NCI-H748 (cell line): ENCODE results near the gene UGT3A1.
A peak's percentile ranks its signal among the peaks of the same experiment; 100 is the strongest.
"Not testable (repeated sequence)": the region's sequence is repeated elsewhere in the genome, so short reads cannot be mapped to it uniquely, and the experiment has no call there.

ENCODE experiments used
- DNase-seq: peaks from one replicate; lab custom pipeline; 2025; ENCODE audit not compliant: unreplicated experiment; lab: John Stamatoyannopoulos, UW

UGT3A1 gene, protein sequence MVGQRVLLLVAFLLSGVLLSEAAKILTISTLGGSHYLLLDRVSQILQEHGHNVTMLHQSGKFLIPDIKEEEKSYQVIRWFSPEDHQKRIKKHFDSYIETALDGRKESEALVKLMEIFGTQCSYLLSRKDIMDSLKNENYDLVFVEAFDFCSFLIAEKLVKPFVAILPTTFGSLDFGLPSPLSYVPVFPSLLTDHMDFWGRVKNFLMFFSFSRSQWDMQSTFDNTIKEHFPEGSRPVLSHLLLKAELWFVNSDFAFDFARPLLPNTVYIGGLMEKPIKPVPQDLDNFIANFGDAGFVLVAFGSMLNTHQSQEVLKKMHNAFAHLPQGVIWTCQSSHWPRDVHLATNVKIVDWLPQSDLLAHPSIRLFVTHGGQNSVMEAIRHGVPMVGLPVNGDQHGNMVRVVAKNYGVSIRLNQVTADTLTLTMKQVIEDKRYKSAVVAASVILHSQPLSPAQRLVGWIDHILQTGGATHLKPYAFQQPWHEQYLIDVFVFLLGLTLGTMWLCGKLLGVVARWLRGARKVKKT

DNA sequence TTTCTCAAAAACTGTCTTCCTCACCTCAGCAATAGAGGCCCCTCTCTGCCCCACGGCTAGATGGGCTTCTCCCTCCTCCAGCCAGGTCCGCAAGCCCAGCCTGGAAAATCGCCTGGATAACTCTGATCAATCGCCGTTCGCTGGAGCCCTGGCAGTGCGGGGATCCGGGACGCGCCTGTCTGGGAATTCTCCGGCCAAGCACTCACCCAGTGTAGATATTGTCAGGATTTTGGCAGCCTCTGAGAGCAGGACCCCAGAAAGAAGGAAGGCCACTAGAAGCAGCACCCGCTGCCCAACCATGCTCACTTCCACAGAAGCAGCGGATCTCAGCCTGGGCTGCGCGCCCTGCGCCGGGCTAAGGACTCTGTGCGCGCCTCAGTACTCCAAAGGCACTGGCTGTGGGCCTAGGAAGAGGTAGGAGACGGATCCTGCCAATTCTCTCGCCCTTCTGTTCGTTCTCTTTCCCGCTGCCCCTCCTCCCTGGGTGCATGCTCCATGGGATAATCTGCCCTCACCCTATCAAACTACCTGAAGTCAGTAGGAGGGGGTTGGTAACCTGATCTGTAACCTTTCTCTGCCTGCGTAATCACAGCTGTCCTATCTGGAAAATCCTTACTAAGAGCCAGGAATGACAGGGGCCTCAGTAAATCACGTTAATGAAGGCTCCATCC, at the start of gene UGT3A1:
TSS of gene UGT3A1 (minus strand) at position 450 of the 671 bp plus-strand sequence. CDS start at position 300, 150 bp downstream.
- peak; percentile 82 for DNase-seq

DNA sequence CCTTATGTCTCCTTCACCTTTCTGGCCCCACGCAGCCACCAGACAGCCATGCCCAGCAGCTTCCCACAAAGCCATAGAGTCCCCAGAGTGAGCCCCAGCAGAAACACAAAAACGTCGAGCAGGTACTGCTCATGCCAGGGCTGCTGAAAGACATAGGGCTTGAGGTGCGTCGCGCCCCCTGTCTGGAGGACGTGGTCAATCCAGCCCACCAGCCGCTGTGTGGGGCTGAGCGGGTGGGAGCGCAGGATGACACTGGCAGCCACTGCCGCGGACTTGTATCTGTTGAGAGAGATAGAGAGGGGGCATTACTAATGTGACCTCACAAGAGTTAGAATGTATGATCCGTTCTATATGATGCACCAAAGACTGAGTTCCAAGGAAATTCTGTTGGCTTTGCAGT, 44.5 kb upstream of the UGT3A1 start:
- DNase-seq = no peak

DNA sequence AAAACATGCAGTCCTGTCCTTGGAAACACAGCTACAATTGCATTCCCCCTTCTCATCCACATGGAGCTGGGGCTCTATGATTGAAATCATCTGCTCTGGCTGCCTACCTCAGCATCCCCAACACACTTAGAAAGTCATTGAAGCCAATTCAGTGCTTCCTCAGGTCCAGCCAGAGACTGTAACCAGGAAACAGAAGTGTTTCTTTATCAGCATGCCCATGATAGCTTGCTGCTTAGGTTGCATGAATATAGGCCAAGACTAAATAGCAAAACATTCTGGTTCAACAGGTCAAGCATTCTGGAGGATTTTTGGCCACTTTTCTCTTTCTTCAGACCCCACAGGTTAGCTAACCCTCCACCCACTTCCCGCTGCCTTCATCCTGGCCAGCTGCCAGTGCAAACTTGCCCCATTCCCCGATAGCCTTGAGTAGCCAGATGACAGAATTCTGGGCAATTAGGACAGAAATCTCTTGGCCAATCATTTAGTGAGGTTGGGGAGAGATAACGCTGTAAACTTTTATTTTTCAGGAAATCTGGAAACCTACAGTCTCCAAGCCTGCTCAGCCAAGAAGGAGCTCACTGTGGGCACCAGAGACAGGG, 43.4 kb upstream of the UGT3A1 start:
- not testable (repeated sequence) for DNase-seq

DNA sequence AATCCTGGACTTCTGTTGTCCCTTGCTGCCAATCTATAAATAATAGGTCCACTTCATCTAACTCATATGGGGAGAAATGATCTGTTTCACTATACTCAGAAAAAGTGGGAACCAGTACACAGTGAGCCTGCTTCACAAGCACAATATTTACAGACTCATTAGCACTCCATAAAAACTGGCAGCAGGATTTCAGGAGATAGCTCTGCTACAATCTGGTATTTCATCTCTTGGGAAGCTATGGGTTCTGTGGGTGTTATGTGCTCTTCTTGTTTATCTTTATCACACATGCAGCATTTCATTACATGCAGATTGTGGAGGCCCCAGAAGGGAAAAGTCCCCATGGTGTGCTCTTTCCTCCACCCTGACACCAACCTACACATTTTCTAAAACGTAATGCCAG, 42.3 kb upstream of the UGT3A1 start:
- DNase-seq = no peak

DNA sequence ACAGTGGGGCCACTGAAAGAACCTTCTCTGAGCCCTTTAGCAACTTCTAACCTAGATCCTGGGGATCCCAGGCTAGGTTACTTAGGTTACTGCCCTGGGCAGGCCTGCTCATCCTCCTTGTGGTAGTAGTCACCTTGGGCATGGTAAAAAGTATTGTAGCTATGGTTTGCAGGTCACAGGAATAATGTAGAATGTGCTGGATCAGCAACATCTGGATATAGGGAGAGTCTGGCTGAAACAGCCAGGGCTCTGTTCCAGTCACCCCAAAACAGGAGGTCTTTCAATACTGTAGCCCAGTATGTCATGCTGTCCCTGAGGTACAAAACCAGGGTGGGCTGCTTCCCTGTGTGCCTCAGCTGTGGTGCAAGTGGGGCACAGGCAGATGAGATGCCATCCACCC, 41.9 kb upstream of the UGT3A1 start:
- no peak for DNase-seq

DNA sequence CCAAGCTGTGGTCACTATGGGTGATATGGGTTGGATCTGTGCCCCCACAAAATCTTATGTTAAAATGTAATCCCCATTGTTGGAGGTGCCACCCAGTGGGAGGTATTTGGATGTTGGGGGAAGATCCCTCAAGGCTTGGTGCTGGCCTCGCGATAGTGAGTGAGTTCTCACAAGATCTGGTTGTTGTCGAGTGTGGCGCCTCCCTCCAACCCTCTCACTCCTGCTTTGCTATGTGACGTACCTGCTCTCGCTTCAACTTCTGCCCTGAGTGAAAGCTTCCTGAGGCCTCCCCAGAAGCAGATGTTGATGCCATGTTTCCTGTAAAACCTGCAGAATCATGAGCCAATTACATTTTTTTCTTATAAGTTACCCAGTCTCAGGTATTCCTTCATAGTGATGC, 40.0 kb upstream of the UGT3A1 start:
- DNase-seq = no peak

DNA sequence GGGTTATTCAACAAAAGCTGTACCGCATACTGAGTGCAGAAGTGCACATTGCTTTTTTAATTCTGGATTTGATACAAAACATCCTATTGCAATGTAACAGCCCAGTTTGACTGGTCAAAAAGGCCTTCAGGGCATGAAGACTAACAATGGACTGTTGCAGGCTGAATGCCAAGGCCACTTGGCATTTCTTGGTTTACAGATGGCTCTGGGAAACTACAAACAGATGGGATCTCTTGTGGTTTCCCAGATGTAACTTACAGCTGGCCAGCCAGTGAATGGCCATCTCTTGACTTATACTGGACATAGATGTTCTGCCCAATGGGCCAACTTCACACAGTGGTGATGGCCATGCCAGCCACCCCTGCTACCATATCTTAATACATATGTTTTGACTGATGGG, 38.7 kb upstream of the UGT3A1 start:
- no peak for DNase-seq

DNA sequence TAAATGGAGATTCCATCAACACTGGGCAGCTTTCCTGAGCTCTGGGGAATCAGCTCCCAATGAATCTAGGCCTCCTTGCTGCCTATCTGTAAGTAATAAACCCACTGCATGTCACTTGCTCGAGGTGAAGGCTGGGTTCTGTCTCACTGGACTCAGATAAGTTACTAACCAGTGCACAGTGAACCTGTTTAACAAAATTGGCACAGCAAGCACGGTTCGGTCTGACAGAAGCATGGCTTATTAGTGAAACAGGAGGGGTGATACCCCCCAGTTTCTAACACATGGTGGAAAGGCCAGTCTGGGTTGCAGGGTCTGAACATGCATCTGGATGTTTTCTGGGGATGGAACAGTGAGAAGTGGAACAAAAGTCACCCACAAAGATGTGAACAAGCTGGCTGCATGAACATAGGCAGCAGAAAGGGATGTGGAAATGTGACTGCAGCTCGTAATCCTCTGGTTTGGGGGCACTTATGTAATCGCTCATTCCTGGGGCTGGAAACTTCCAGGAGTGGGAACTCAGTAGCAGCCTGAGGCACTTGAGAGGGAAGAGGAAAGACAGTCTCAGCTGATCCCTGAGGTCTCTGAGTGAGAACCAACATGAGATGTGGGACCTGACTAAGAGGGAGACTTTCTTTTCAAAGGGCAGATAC, 37.8 kb upstream of the UGT3A1 start:
- DNase-seq = no peak

DNA sequence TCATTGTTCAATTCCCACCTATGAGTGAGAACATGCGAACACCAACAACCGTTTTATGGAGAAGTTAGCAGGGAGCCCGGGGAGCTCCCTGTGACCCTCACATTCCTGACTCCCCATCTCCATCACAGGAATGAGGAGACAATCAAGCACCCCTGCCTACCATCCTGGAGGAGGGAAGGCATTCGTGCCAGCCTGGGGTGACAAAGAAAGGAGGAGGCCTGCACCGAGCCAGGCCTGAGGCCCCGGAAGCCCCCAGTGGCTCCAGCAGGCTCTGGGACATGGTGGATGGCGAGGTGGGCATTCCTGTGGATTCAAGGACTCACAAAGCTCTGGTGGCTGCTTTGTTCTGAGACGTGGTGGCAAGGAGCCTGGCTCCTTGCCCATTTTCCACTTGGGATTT, 36.5 kb upstream of the UGT3A1 start:
- no peak for DNase-seq

DNA sequence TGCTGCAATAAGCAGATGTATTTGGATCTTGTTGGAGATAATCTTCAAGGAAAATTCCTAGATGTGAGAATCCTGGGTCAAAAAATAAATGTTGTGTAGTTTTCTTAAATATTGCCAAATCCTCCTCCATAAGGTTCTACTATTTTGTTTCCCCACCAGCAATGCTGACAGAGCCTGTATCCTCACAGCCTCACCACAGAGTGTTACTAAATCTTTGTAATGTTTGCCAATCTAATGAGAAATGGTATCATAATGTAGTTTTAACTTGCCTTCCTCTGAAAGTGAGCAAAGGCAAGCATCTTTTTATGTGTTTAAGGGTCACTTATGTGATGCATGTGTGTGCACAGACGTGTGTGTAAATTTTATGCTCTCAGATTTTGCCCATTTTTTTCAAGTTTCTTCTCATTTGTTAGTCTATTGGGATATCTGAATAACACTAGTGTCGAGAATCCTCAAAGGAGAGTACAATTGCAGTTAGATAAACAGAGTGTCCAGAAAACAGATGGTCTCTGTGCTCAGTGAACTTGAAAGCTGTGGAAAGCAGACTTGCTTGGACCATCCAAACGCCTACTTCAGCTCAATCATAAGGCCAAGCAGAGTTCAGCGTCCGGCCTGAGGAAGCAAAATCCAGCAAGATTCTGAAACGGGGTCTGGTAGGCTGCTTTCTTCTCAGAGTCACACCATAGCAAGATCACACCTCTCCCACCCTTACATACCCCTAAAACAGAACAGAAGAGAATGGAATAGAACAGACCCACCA, 35.7 kb upstream of the UGT3A1 start:
- DNase-seq = no peak

DNA sequence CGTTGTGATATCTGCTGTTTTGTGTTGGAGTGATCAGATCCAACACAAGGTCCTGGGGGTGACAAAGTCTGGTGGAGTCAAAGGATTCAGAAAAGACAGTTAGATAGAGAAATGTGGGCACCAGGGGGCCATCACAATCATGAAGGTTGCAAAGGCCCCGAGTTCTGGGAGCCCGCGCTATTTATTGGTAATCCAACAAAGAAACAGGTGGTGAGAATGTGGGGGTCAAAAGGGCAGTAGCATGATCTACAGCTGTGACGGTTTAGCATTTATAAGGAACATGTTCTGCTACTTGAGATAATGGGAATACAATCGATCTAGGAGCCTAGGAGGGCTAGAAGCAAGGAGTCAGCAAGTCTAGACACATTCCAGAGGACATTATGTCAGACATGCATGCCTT, 31.1 kb upstream of the UGT3A1 start:
- not testable (repeated sequence) for DNase-seq

DNA sequence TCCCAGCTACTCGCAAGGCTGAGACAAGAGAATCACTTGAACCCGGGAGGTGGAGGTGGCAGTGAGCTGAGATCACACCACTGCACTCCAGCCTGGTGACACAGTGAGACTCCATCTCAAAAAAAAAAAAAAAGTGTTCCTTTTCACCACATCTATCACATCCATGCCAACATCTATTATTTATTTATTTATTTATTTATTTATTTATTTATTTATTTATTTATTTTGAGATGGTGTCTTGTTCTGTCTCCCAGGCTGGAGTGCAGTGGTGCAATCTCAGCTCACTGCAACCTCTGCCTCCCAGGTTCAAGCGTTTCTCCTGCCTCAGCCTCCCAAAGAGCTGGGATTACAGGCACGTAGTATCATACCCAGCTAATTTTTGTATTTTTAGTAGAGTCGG, 28.4 kb upstream of the UGT3A1 start:
- not testable (repeated sequence) for DNase-seq

DNA sequence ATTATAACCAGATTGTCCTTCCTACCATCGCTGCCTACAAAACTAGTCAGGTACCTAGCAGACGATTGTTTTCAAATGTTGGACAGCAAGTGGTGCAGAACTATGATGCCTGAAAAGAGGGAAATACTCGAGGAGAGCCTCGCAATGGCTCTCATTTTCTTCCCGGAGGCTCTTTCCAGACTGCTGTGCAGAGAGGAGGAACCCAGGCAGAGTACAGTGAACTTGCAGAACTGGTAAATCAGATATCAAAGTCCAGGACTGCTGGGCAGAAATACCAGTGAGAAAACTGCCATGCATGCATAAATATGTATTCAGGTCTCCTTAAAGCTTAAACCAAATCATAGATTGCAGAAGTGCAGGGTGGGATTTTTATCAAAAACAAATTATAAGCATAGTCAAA, 26.4 kb upstream of the UGT3A1 start:
- no peak for DNase-seq

DNA sequence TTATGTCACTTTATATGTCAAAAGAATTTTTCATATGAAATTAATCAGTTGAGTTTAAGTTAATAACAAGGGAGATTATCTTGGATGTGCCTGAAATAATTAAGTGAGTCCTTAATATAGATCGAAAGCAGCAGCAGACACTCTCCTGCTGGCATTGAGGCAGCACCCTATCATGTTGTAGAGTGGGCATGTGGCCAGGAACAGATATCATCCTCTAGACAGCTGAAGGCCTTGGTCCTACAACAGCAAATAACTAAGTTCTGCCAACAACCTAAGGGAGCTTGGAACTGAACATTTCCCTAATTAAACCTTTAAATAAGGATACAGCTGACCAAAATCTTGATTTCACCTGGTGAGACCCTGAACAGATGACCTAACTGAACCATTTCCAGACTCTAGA, 25.8 kb upstream of the UGT3A1 start:
- DNase-seq = no peak

DNA sequence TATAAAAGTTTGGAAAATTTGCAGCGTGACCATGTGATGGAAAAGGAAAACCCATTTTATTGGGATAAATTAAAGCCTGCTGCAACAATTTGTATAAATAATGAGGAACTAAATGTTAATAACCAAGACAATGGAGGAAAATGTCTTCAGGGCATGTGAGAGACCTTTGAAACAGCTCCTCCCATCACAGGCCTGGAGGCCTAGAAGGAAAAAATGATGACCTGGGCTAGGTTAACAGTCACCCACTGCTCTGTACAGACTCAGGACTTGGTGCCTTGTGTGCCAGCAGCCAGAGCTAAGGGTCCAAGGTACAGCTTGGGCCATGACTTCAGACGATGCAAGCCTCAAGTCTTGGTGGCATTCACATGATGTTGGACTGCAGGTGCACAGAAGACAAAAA, 22.0 kb upstream of the UGT3A1 start:
- no peak for DNase-seq

DNA sequence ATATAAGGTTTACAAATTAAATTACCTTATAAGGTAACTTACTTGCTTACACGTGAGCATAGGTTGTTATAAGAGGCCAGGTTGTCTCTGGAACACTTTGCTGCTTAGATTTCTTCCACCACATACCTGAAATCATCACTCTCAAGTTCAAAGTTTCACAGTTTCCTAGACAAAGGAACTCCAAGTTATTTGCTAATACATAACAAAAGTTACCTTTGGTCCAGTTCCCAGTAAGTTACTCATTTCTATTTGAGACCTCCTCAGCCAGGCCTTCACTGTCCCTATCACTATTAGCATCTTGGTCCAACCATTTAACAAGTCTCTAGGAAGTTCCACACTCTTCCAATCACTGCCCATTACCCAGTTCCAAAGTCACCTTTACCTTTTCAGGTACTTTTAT, 18.5 kb upstream of the UGT3A1 start:
- DNase-seq = no peak

DNA sequence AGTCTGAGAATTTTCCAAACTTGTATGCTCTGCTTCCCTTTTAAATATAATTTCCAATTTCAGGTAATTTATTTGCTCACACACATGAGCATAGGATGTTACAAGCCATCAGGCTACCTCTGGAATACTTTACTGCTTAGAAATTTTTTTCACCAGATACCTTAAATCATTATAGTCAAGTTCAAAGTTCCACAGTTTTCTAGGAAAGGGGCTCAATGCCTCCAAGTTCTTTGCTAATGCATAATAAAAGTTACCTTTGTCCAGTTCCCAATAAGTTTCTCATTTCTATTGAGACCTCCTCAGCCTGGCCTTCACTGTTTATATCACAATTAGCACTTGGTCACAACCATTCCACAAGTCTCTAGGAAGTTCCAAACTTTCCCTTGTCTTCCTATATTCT, 16.2 kb upstream of the UGT3A1 start:
- DNase-seq = no peak

DNA sequence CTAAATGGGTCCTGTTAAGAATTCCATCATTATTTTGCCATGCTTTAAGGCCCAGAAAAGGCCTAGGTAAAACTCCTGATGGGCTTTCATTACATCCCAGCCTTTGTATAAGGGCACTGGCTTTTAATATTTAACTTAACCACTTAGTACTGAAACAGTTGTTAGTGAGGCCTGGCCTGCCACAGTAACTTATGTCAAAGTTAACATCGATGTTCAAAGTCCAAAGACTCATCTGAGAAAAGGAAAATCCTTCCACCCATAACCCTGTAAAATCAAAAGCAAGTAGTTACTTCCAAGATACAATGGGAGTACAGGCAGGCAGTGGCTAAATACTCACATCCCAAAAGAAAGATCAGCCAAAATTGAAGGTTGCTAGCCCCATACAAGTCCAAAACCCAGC, 15.0 kb upstream of the UGT3A1 start:
- DNase-seq = no peak

DNA sequence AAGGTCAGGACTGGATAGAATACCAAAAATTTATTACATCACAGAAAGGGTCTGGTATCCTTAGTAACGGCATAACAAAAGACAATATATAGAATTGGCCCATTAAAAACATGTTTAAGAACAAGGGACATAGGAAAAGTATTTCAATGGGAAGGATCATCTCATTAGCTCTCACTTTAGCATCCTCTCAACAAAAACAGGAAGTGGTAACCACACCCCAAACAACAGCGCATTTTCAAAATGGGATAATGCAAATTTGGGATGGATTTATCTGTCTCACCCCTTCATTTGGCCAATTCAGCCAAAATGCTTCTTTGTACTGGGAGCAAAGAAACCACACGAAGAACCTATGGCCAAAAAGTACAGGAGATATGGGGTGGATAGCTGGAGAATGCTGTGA, 9.8 kb upstream of the UGT3A1 start:
- no peak for DNase-seq

DNA sequence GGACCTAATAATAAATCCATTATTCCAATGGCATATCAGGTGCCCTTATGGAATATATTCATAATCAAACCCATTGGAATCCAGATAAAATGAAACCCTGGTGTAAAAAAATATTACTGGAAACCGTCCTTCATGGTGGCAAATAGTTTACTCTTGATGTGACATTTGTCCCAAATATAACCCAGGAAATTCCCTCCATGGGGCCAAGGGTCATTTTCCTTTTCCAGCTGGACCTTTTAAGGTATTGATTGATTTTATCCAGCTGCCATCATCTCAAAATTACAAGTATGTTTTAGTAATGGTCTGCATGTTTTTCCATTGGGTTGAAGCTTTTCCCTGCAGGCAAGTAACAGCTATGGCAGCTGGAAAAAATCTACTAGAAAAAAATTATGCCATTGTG, 8.4 kb upstream of the UGT3A1 start:
- DNase-seq = no peak

DNA sequence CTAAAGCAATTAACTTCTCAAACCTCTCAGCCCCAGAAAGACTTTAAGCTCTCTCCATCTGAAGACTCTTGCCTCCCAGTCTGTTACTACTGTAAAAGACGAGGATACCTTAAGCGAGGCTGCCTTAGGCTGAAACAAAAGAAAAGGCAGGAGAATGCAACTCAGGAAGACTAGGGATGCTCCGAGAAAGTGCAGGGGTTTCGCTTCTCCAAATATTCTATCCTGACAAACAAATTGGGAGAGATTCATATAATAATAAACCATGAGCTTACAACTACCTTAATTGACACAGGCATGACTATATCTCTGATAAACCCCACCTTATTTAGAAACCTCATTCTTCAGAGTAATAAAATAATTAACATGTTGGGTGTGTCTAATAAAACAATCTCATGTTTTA, 4.9 kb upstream of the UGT3A1 start:
- DNase-seq = no peak
